ENCODE results near the gene RNF224. TPM values are rescaled to one million over a fixed set of nuclear protein-coding genes. Genes with fewer than 3 reads are reported as not detected.

Gene RNF224
- total and polyA plus RNA-seq, 4 donors, result not detected

DNA sequence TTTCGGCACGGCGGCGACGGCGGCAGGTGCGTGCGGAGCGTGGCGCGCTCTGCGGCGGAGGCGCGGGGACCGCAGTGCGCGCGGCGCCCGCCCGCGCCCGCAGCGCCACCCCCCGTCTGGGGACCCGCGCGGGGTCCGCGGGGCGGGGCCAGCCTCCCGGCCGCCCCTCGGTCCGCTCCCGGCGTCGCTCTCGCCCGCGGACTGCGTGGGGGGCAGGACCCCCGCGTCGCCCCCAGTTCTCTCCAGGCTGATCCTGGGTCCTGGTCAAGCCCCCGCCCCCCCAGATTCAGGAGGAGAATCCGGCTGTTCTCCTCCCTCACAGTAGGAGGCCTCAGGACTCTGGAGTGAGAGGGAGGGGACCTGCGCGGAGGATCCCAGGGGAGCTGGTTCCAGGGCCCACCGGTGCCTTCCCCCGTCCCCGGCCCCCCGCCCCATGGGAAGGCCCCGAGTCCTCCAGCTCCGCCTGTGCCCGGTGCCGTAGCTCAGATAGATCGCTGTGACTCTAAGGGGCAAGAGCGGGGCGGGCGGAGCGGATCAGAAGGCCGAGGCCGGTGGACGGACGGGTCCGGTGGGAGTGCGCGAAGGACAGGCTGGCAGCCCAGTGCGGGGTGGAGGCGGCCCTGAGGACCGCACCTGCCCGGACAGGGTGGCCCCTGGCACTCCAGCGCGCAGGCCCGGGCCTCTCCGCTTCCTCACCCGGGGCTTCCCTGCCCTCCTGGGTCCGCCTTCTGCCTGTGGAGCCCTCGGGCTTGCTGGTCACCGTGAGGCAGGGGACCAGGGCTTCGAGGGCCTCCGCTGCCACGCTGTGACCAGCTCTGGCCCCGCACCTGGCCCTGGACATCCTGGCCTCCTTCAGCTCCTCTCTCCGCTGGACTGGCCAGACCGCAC lies 4.9 kb upstream of the RNF224 start, which contains the start of gene RNF208:
Gene RNF208, minus strand, starts transcription at position 51 of the 888 bp plus-strand sequence. CDS start 1,028 bp downstream, outside the sequence.
- WGBS, result 4% methylated on average over 88 of the region's 88 CpGs
- Histone ChIP-seq H3K36me3 (ENCODE audit: control insufficient read depth in 4 of 4, insufficient read depth in 3 of 4, low read depth in 1 of 4, low read length in 3 of 4) (no peaks in the 10 kb centered on the region), H3K9me3 (ENCODE audit: control insufficient read depth in 4 of 4, low read length in 3 of 4) (no peaks in the 10 kb centered on the region), H3K4me1 (ENCODE audit: control insufficient read depth in 4 of 4, insufficient read depth in 4 of 4, low read length in 3 of 4) (peaks cover 10 to 30% (median 19%) of the 10 kb centered on the region in 4 donors), H3K4me3 (ENCODE audit: low read depth in 1 of 3, low read length in 3 of 3) (peak within 1 kb of the TSS; percentile 8 to 86 (median 34)), H3K27ac (ENCODE audit: low read depth in 1 of 2, low read length in 2 of 2) (peak within 1 kb of the TSS; percentile 34 to 84), H3K27me3 (ENCODE audit: control insufficient read depth in 4 of 4, insufficient read depth in 4 of 4, low read length in 3 of 4) (no peaks in the 10 kb centered on the region), H3K9ac (ENCODE audit: low read depth in 1 of 2, low read length in 2 of 2) (peak within 1 kb of the TSS in 1 of 2 donors; percentile 28)
- TF ChIP-seq HNF4G (IDR thresholded peaks at IDR 0.05), result no peak
- TF ChIP-seq, protein P1, sequence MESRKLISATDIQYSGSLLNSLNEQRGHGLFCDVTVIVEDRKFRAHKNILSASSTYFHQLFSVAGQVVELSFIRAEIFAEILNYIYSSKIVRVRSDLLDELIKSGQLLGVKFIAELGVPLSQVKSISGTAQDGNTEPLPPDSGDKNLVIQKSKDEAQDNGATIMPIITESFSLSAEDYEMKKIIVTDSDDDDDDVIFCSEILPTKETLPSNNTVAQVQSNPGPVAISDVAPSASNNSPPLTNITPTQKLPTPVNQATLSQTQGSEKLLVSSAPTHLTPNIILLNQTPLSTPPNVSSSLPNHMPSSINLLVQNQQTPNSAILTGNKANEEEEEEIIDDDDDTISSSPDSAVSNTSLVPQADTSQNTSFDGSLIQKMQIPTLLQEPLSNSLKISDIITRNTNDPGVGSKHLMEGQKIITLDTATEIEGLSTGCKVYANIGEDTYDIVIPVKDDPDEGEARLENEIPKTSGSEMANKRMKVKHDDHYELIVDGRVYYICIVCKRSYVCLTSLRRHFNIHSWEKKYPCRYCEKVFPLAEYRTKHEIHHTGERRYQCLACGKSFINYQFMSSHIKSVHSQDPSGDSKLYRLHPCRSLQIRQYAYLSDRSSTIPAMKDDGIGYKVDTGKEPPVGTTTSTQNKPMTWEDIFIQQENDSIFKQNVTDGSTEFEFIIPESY (IDR thresholded peaks at IDR 0.05), result no peak
- TF ChIP-seq, protein P2, sequence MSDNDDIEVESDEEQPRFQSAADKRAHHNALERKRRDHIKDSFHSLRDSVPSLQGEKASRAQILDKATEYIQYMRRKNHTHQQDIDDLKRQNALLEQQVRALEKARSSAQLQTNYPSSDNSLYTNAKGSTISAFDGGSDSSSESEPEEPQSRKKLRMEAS (IDR thresholded peaks at IDR 0.05), result no peak
- TF ChIP-seq FOXA1 (IDR thresholded peaks at IDR 0.05), result no peak
- no peak for TF ChIP-seq HNF4A (conservative IDR thresholded peaks at IDR 0.05)
- TF ChIP-seq, protein P3, sequence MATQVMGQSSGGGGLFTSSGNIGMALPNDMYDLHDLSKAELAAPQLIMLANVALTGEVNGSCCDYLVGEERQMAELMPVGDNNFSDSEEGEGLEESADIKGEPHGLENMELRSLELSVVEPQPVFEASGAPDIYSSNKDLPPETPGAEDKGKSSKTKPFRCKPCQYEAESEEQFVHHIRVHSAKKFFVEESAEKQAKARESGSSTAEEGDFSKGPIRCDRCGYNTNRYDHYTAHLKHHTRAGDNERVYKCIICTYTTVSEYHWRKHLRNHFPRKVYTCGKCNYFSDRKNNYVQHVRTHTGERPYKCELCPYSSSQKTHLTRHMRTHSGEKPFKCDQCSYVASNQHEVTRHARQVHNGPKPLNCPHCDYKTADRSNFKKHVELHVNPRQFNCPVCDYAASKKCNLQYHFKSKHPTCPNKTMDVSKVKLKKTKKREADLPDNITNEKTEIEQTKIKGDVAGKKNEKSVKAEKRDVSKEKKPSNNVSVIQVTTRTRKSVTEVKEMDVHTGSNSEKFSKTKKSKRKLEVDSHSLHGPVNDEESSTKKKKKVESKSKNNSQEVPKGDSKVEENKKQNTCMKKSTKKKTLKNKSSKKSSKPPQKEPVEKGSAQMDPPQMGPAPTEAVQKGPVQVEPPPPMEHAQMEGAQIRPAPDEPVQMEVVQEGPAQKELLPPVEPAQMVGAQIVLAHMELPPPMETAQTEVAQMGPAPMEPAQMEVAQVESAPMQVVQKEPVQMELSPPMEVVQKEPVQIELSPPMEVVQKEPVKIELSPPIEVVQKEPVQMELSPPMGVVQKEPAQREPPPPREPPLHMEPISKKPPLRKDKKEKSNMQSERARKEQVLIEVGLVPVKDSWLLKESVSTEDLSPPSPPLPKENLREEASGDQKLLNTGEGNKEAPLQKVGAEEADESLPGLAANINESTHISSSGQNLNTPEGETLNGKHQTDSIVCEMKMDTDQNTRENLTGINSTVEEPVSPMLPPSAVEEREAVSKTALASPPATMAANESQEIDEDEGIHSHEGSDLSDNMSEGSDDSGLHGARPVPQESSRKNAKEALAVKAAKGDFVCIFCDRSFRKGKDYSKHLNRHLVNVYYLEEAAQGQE (IDR thresholded peaks at IDR 0.05), result no peak
- no peak for TF ChIP-seq EGR1 (IDR thresholded peaks at IDR 0.05; ENCODE audit: low read depth in 2 of 2)
- TF ChIP-seq JUND (IDR thresholded peaks at IDR 0.05), result no peak
- TF ChIP-seq SP1 (IDR thresholded peaks at IDR 0.05), result no peak
- DNase-seq (ENCODE audit: low spot score), result no peak

DNA sequence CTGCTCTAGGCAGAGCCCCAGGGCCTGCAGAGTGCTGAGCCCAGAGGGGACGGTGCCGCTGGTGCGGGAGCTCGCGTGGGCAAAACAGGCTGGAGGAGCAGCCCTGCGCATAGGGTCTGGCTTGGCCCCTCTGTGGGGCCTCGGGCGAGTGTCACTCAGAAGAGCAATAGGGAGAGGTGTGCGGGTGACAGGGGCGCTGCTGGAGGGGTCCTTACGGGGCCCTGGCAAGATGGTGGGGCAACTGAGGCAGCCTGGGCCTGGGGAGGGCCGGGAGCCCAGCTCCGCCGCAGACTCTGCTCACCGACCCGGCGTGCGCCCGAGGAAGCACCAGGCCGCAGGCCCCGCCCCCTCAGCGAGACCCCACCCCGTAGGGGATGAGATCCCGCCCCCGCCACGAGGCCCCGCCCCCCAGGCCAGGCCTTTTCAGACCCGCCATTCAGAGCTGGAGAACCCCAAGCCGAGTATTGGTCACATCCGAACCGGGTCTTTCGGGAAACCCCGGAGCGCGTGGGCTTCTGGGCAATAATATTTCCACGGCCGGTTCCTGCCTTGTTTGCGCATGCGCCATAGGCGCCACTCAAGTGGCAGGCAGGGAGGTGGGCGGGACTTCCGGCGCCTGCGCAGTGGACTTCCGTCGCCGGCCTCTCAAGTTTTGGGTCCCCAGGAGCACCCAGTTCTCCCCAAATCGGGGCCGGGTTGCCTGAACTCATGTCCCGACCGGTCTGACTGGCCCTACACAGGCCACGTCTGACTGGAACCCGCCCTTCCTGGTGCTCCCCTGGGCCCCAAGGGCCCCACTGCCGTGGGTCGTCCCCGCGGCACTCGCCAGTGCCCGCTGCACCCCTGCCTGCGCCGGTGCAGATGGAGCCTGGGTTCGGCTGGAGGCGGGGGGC lies 4.0 kb upstream of the RNF224 start:
- peaks cover 10 to 25% (median 18%) of the 10 kb centered on the region in 4 donors for H3K4me1 ChIP-seq (ENCODE audit: control insufficient read depth in 4 of 4, insufficient read depth in 4 of 4, low read length in 3 of 4)
- H3K9me3 ChIP-seq (ENCODE audit: control insufficient read depth in 4 of 4, low read length in 3 of 4), result no peaks in the 10 kb centered on the region
- DNase-seq (ENCODE audit: low spot score), result peak; percentile 97
- peak overlapping the region; percentile 57 to 84 for H3K27ac ChIP-seq (ENCODE audit: low read depth in 1 of 2, low read length in 2 of 2)
- H3K27me3 ChIP-seq (ENCODE audit: control insufficient read depth in 4 of 4, insufficient read depth in 4 of 4, low read length in 3 of 4), result no peaks in the 10 kb centered on the region
- no peaks in the 10 kb centered on the region for H3K36me3 ChIP-seq (ENCODE audit: control insufficient read depth in 4 of 4, insufficient read depth in 3 of 4, low read depth in 1 of 4, low read length in 3 of 4)
- peak overlapping the region in 1 of 2 donors; percentile 42 for H3K9ac ChIP-seq (ENCODE audit: low read depth in 1 of 2, low read length in 2 of 2)
- 1% methylated on average over 63 of the region's 63 CpGs for WGBS
- peak overlapping the region; percentile 67 to 88 (median 86) for H3K4me3 ChIP-seq (ENCODE audit: low read depth in 1 of 3, low read length in 3 of 3)
- TF ChIP-seq HNF4G (IDR thresholded peaks at IDR 0.05) (no peak), YY1 (IDR thresholded peaks at IDR 0.05) (peak; percentile 91), SP1 (IDR thresholded peaks at IDR 0.05) (peak; percentile 73), FOXA1 (IDR thresholded peaks at IDR 0.05) (no peak), RXRA (IDR thresholded peaks at IDR 0.05) (peak; percentile 25 to 28), GABPA (IDR thresholded peaks at IDR 0.05 in 1 of 2, conservative IDR thresholded peaks at IDR 0.05 in 1 of 2) (peak; percentile 91 to 96), NR2F2 (IDR thresholded peaks at IDR 0.05) (no peak), HNF4A (conservative IDR thresholded peaks at IDR 0.05) (peak; percentile 13 to 24), FOXA2 (IDR thresholded peaks at IDR 0.05) (no peak), EGR1 (IDR thresholded peaks at IDR 0.05; ENCODE audit: low read depth in 2 of 2) (peak; percentile 43 to 56)
- TF ChIP-seq, protein P4, sequence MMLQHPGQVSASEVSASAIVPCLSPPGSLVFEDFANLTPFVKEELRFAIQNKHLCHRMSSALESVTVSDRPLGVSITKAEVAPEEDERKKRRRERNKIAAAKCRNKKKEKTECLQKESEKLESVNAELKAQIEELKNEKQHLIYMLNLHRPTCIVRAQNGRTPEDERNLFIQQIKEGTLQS (IDR thresholded peaks at IDR 0.05), result no peak
- TF ChIP-seq, protein P2 (IDR thresholded peaks at IDR 0.05), result no peak
- TF ChIP-seq, protein P3 (IDR thresholded peaks at IDR 0.05), result peak; percentile 67
- TF ChIP-seq, protein P1 (IDR thresholded peaks at IDR 0.05), result no peak
